Gastroesophageal sphincter (tissue), 4 donors: ENCODE results near the gene SYNGR4. TPM values are rescaled to one million over a fixed set of nuclear protein-coding genes. Genes with fewer than 3 reads are reported as not detected.
"Not testable (repeated sequence)": the region's sequence is repeated elsewhere in the genome, so short reads cannot be mapped to it uniquely, and the experiment has no call there.

Experiments
- ATAC-seq: fragments of 150-250 bp; one replicate; pipeline ENCODE4 v1.9.1; 2016; ENCODE audit warnings: mild to moderate bottlenecking, moderate library complexity
- H3K27ac ChIP-seq, 4 donors: fragments of 200-600 bp; sonication (generic) in 3 of 4; 1 replicate in 3 of 4; 2 replicates in 1 of 4; pipeline ENCODE4 v1.5.1; 2016 to 2019
- H3K27me3 ChIP-seq: fragments of 200-600 bp; sonication (generic); one replicate; pipeline ENCODE4 v1.5.1; 2019
- H3K36me3 ChIP-seq, 2 donors: fragments of 200-600 bp; sonication (generic); one replicate each; pipeline ENCODE4 v1.5.1; 2019; ENCODE audit warnings: control low read depth in 1 of 2
- H3K4me1 ChIP-seq, 3 donors: fragments of 200-600 bp; sonication (generic); 1 replicate in 2 of 3; 2 replicates in 1 of 3; pipeline ENCODE4 v1.5.1; 2016 to 2019; ENCODE audit warnings: control low read depth in 2 of 3
- H3K4me3 ChIP-seq, 2 donors: fragments of 200-600 bp; sonication (generic); one replicate each; pipeline ENCODE4 v1.5.1; 2019; ENCODE audit warnings: mild to moderate bottlenecking in 1 of 2, moderate library complexity in 1 of 2
- H3K9me3 ChIP-seq, 3 donors: fragments of 200-600 bp; sonication (generic); one replicate each; pipeline ENCODE4 v1.5.1; 2017 to 2019; ENCODE audit warnings: control low read depth in 2 of 3
- EP300 ChIP-seq: sonication (generic); formaldehyde crosslinking; IDR thresholded peaks from one replicate; pipeline ENCODE4 v1.6.1; 2017; ENCODE audit warnings: antibody characterized with exemption, mild to moderate bottlenecking
- POLR2A ChIP-seq, 2 donors: fragments of 450-650 bp; IDR thresholded peaks; one replicate each; pipeline ENCODE4 v1.6.1; 2017; ENCODE audit warnings: antibody characterized with exemption in 2 of 2, mild to moderate bottlenecking in 2 of 2, moderate library complexity in 1 of 2
- POLR2AphosphoS5 ChIP-seq: sonication (generic); formaldehyde crosslinking; IDR thresholded peaks from one replicate; pipeline ENCODE4 v1.6.1; 2017; ENCODE audit warnings: antibody characterized with exemption
- WGBS, 2 donors: methylation state at CpG; one replicate each; pipeline ENCODE4 v1.1.5; 2018; ENCODE audit warnings: low coverage in 1 of 2; 5-methylcytosine and 5-hydroxymethylcytosine counted together
- total RNA-seq, 4 donors: library from RNA; depleted of rRNA; stranded (reverse); fragments of >200 nt; gene quantifications; one replicate each; pipeline ENCODE4 v1.1.0, GENCODE V29; 2016
- TF ChIP-seq, protein P1 (sequence below), 4 experiments: fragments of 200-600 bp in 2 of 4; fragments of 450-650 bp in 2 of 4; sonication (generic) in 1 of 4; IDR thresholded peaks; one replicate each; pipeline ENCODE4 v1.5.1; 2017 to 2019; ENCODE audit warnings: antibody characterized with exemption in 4 of 4, mild to moderate bottlenecking in 2 of 4, moderate library complexity in 2 of 4

SYNGR4 gene
- total RNA-seq, 4 donors from 2014 or later: not detected

DNA sequence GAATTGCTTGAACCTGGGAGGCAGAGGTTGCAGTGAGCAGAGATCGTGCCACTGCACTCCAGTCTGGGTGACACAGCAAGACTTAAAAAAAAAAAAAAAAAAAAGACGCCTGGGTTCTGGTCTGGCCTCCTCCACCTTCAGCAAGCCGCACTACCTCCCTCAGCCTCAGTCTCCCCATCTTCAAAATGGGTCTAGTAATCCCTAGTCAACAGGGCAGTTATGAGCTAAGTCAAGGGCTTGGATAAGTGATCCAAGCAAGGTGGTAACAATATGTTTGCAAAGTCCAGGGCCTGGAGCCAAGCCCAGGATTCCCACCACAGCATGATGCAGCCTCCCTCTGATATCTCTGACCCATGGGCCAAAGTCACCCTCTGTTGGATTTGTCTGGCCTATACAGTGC, 22.8 kb downstream of the SYNGR4 start:
- no peak for ATAC-seq
- Histone ChIP-seq H3K4me3 (no peak overlapping the region), H3K9me3 (no peaks in the 10 kb centered on the region), H3K36me3 (peaks cover 0 to 77% of the 10 kb centered on the region in 2 donors), H3K27ac (no peak overlapping the region), H3K27me3 (peaks cover under 1% of the 10 kb centered on the region), H3K4me1 (peaks cover 0 to 29% (median 6%) of the 10 kb centered on the region in 3 donors)
- TF ChIP-seq POLR2A (IDR thresholded peaks at IDR 0.05): no peak
- no peak for TF ChIP-seq POLR2AphosphoS5
- TF ChIP-seq, protein P1, sequence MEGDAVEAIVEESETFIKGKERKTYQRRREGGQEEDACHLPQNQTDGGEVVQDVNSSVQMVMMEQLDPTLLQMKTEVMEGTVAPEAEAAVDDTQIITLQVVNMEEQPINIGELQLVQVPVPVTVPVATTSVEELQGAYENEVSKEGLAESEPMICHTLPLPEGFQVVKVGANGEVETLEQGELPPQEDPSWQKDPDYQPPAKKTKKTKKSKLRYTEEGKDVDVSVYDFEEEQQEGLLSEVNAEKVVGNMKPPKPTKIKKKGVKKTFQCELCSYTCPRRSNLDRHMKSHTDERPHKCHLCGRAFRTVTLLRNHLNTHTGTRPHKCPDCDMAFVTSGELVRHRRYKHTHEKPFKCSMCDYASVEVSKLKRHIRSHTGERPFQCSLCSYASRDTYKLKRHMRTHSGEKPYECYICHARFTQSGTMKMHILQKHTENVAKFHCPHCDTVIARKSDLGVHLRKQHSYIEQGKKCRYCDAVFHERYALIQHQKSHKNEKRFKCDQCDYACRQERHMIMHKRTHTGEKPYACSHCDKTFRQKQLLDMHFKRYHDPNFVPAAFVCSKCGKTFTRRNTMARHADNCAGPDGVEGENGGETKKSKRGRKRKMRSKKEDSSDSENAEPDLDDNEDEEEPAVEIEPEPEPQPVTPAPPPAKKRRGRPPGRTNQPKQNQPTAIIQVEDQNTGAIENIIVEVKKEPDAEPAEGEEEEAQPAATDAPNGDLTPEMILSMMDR (IDR thresholded peaks at IDR 0.05): no peak
- TF ChIP-seq EP300: no peak
- WGBS, 2 donors: 86 to 100% methylated on average over 1 to 2 of the region's 3 CpGs

DNA sequence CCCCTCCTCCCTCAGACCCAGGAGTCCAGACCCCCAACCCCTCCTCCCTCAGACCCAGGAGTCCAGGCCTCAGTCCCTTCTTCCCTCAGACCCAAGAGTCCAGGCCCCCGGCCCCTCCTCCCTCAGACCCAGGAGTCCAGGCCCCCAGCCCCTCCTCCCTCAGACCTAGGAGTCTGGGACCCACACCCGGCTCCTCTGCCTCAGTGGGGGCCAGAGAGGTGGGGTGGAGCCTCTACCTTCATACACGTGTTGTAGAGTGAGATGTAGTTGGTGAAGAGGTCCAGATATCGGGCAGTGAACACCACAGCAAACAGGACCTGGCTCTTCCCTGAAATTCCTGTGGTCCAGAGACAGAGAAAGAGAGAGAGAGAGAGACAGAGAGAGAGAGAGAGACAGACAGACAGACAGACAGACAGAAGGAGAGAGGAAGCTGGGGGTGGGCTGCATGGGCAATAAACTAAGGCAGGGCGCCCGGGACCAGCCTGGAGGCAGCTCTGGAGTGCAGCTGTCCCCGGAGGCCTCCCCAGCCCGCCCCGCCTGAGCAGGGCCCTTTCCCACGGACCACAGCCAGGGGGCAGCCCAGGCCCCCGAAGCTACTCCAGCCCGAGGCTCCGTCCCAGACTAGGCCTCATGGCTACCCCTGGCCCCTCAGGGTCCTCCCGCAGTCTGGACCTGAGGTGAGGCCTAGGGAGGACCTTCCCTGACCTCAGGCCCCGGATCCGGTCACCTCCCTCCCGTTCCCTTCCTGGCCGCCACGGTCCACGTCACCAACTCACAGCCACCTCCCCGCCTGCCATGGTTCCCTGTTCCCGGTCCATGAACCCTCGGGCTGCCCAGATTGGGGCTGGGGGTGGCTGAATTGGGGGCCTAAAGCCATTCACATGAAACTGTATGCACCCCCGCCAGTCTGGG, 26.3 kb downstream of the SYNGR4 start:
- Histone ChIP-seq H3K27me3 (peaks cover 36% of the 10 kb centered on the region), H3K9me3 (no peaks in the 10 kb centered on the region), H3K27ac (peak overlapping the region; percentile 66 to 94 (median 92)), H3K4me1 (peaks cover 0 to 51% (median 18%) of the 10 kb centered on the region in 3 donors), H3K4me3 (peak overlapping the region; percentile 70 to 94), H3K36me3 (peaks cover 0 to 42% of the 10 kb centered on the region in 2 donors)
- no peak for TF ChIP-seq POLR2A (IDR thresholded peaks at IDR 0.05)
- TF ChIP-seq, protein P1 (IDR thresholded peaks at IDR 0.05): peak in 3 of 4 experiments; percentile 68 to 88 (median 77)
- peak; percentile 24 for TF ChIP-seq POLR2AphosphoS5
- no peak for TF ChIP-seq EP300
- 0 to 2% methylated on average over 8 to 10 of the region's 24 CpGs for WGBS, 2 donors
- peak; percentile 81 for ATAC-seq

DNA sequence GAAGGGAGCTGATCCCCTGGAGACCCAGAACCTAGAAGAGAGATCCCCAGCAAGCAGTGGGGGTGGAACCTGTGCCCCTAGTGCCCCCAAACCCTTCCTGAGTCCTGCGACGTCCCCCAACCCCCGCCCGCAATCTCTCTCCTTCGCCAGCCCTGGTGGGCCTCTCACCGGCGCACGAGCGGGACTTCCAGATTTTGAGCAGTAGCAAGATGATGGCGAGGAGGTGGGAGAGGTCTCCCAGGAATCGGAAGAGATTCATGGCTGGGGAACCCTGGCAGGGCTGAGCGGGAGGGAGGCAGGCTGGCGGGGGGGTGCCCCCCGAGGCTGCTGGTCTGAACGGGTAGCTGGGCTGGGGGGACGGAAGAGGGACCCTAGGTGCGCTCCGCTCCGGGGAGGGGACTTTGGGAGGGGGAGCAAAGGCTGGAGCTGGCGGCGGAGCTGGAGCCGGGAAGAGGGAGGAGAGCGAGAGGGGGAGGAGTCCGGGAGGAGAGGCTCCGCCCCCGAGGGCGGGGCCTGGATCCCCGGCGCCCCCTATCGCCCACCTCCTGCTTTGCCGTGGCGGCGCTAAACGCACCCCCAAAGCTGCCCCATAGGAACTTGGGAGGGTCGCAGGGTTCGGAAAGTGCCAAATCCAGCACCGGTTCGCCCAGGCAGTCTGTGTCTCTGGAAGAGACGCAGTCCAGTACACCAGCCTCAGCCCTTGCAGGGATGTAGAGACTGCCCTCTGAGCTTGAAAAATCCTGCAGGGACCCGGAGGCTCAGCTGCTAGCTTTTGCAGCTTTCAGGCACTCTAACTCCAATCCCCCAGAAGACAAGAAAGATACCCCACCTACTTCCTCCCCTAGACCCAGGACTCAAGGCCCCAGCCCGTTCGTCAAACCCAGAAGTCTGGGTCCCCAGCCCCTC, 27.2 kb downstream of the SYNGR4 start, which contains the start of gene KDELR1:
Gene KDELR1 (minus strand): TSS at position 452 of the 906 bp plus-strand sequence. CDS start 193 bp downstream, at position 259.
- Histone ChIP-seq H3K4me3 (peak within 1 kb of the TSS; percentile 70 to 94), H3K36me3 (peaks cover 0 to 33% of the 10 kb centered on the region in 2 donors), H3K4me1 (peaks cover 0 to 53% (median 18%) of the 10 kb centered on the region in 3 donors), H3K27ac (peak within 1 kb of the TSS; percentile 66 to 94 (median 92)), H3K9me3 (no peaks in the 10 kb centered on the region), H3K27me3 (peaks cover 45% of the 10 kb centered on the region)
- peak; percentile 85 for ATAC-seq
- TF ChIP-seq POLR2A (IDR thresholded peaks at IDR 0.05) (peak; percentile 29 to 37), EP300 (no peak), POLR2AphosphoS5 (peak; percentile 46)
- TF ChIP-seq, protein P1 (IDR thresholded peaks at IDR 0.05): peak in 3 of 4 experiments; percentile 79 to 96 (median 82)
- 0 to 5% methylated on average over 4 to 9 of the region's 42 CpGs for WGBS, 2 donors

DNA sequence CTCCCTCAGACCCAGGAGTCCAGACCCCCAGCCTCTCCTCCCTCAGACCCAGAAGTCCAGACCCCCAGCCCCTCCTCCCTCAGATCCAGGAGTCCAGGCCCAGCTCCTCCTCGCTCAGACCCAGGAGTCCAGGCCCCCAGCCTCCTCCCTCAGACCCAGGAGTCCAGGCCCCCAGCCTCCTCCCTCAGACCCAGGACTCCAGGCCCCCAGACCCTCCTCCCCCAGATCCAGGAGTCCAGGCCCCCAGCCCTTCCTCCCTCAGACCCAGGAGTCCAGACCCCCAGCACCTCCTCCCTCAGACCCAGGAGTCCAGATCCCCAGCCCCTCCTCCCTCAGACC, 27.8 kb downstream of the SYNGR4 start:
- WGBS, 2 donors: no CpG with 5 or more reads among the region's 1 CpG
- H3K36me3 ChIP-seq: peaks cover 0 to 27% of the 10 kb centered on the region in 2 donors
- peaks cover 51% of the 10 kb centered on the region for H3K27me3 ChIP-seq
- peaks cover 0 to 53% (median 18%) of the 10 kb centered on the region in 3 donors for H3K4me1 ChIP-seq
- H3K9me3 ChIP-seq, H3K4me3 ChIP-seq, ATAC-seq, H3K27ac ChIP-seq: not testable (repeated sequence)
